Hepatocyte (in vitro differentiated cells): ENCODE results near the gene PID1.

Experiments used
- CTCF ChIP-seq: fragments of 200-600 bp; sonication (generic); IDR thresholded peaks from 2 replicates; pipeline ENCODE4 v1.5.1; 2016; ENCODE audit warnings: antibody characterized with exemption, mild to moderate bottlenecking; ENCODE audit not compliant: poor library complexity
- EZH2 ChIP-seq: fragments of 200-600 bp; sonication (generic); IDR thresholded peaks from 2 replicates; pipeline ENCODE4 v1.6.1; 2016; ENCODE audit warnings: antibody characterized with exemption, mild to moderate bottlenecking, borderline replicate concordance

GRCh38 chr2:229181641-229182040, 89.4 kb downstream of the PID1 start:
- TF ChIP-seq CTCF (no peak), EZH2 (no peak)
